Ishikawa (cell line): ENCODE data around the gene BIN1.

Source experiments
- CEBPB ChIP-seq: IDR thresholded peaks from 2 replicates; pipeline ENCODE4 v1.6.1; 2012
- CREB1 ChIP-seq: IDR thresholded peaks from 2 replicates; pipeline ENCODE4 v1.6.1; 2012; ENCODE audit warnings: low read depth
- EGR1 ChIP-seq: IDR thresholded peaks from 2 replicates; pipeline ENCODE4 v1.6.1; 2012
- EP300 ChIP-seq: IDR thresholded peaks from 2 replicates; pipeline ENCODE4 v1.6.1; 2012; ENCODE audit warnings: borderline replicate concordance
- FOXM1 ChIP-seq: IDR thresholded peaks from 2 replicates; pipeline ENCODE4 v1.6.1; 2012; ENCODE audit warnings: low read depth, borderline replicate concordance
- NFIC ChIP-seq: IDR thresholded peaks from 2 replicates; pipeline ENCODE4 v1.6.1; 2012
- RAD21 ChIP-seq: IDR thresholded peaks from 2 replicates; pipeline ENCODE4 v1.6.1; 2012; ENCODE audit warnings: low read depth
- TAF1 ChIP-seq: IDR thresholded peaks from 2 replicates; pipeline ENCODE4 v1.6.1; 2012; ENCODE audit warnings: low read depth, mild to moderate bottlenecking
- TCF12 ChIP-seq: IDR thresholded peaks from 2 replicates; pipeline ENCODE4 v1.6.1; 2012; ENCODE audit warnings: low read depth
- TEAD4 ChIP-seq: IDR thresholded peaks from 2 replicates; pipeline ENCODE4 v1.6.1; 2012
- YY1 ChIP-seq: IDR thresholded peaks from 2 replicates; pipeline ENCODE4 v1.6.1; 2012; ENCODE audit warnings: low read depth
- ZBTB7A ChIP-seq: IDR thresholded peaks from 2 replicates; pipeline ENCODE4 v1.6.1; 2012; ENCODE audit warnings: low read depth
- TF ChIP-seq, protein P1 (sequence below): IDR thresholded peaks from 2 replicates; pipeline ENCODE4 v1.6.1; 2012
- TF ChIP-seq, protein P2 (sequence below): IDR thresholded peaks from 2 replicates; pipeline ENCODE4 v1.6.1; 2012
- TF ChIP-seq, protein P3 (sequence below): IDR thresholded peaks from 2 replicates; pipeline ENCODE4 v1.6.1; 2012; ENCODE audit warnings: low read depth, mild to moderate bottlenecking

BIN1 gene

DNA sequence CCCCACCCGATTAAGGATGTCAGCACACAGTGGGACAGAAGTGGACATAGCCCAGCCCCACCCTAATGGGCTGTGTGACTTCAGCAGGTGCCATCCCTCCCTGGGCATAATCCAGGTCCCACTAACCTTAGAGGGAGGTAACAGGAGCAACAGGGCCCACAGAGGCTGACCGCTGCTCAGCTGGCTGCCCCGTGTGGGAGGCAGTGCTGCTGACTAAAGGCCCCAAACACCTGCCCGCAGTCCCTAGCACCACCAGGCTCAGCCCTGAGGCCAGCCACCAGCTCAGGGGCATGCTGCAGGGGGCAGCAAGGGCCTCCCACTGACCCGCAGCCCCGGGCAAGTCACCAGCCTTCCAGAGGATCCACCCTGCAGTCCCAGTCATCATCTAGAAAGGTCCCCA lies 14.6 kb downstream of the BIN1 start:
- TF ChIP-seq ZBTB7A: no peak
- TF ChIP-seq EGR1: no peak
- no peak for TF ChIP-seq YY1
- TF ChIP-seq NFIC: no peak
- TF ChIP-seq, protein P1, sequence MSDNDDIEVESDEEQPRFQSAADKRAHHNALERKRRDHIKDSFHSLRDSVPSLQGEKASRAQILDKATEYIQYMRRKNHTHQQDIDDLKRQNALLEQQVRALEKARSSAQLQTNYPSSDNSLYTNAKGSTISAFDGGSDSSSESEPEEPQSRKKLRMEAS: no peak
- no peak for TF ChIP-seq RAD21
- no peak for TF ChIP-seq EP300
- no peak for TF ChIP-seq TCF12
- TF ChIP-seq, protein P2, sequence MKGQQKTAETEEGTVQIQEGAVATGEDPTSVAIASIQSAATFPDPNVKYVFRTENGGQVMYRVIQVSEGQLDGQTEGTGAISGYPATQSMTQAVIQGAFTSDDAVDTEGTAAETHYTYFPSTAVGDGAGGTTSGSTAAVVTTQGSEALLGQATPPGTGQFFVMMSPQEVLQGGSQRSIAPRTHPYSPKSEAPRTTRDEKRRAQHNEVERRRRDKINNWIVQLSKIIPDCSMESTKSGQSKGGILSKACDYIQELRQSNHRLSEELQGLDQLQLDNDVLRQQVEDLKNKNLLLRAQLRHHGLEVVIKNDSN: no peak
- TF ChIP-seq, protein P3, sequence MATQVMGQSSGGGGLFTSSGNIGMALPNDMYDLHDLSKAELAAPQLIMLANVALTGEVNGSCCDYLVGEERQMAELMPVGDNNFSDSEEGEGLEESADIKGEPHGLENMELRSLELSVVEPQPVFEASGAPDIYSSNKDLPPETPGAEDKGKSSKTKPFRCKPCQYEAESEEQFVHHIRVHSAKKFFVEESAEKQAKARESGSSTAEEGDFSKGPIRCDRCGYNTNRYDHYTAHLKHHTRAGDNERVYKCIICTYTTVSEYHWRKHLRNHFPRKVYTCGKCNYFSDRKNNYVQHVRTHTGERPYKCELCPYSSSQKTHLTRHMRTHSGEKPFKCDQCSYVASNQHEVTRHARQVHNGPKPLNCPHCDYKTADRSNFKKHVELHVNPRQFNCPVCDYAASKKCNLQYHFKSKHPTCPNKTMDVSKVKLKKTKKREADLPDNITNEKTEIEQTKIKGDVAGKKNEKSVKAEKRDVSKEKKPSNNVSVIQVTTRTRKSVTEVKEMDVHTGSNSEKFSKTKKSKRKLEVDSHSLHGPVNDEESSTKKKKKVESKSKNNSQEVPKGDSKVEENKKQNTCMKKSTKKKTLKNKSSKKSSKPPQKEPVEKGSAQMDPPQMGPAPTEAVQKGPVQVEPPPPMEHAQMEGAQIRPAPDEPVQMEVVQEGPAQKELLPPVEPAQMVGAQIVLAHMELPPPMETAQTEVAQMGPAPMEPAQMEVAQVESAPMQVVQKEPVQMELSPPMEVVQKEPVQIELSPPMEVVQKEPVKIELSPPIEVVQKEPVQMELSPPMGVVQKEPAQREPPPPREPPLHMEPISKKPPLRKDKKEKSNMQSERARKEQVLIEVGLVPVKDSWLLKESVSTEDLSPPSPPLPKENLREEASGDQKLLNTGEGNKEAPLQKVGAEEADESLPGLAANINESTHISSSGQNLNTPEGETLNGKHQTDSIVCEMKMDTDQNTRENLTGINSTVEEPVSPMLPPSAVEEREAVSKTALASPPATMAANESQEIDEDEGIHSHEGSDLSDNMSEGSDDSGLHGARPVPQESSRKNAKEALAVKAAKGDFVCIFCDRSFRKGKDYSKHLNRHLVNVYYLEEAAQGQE: no peak
- TF ChIP-seq TAF1: no peak
- no peak for TF ChIP-seq TEAD4
- no peak for TF ChIP-seq CEBPB
- TF ChIP-seq FOXM1: no peak
- TF ChIP-seq CREB1: no peak

DNA sequence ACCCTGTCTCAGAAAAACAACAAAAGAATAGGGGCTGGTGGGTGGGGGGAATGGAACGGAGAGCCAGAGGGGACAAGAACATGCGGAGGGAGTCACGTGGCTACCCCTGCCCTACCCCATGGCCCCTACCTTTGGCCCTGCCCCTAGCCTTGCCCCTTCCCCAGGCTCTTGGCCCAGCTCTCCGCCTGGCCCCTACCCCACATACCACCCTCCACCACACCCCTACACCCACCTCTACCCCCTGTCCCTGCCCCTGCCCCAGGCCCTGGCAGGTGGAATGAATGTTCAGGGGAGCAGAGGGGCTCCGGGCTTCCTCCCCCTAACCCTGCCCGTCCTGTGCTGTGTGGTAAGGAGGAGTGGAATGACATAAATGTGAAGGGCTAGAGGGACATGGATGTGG lies 15.1 kb downstream of the BIN1 start:
- TF ChIP-seq, protein P2: no peak
- no peak for TF ChIP-seq CEBPB
- TF ChIP-seq RAD21: no peak
- TF ChIP-seq, protein P3: no peak

DNA sequence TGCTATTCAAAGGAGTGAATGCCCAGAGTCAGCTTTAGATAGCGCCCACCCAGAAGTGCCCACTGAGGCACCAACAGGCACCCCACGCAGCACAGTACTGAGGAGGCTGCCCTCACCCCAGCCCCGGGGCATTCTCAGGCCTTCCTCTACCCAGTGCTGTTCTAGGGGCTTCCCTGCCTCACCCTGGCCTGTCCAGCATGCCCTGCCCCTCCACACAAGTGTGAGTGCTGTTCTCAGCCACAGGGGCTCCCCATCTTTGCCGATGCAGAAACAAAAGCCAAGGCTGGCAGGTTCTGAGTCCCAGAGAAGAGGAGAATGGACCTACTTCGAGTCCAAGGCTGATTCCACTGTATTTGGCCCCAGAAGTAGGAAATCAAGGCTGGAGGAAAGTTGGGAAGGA lies 15.8 kb downstream of the BIN1 start:
- TF ChIP-seq TEAD4 (no peak), TCF12 (no peak), RAD21 (no peak), ZBTB7A (no peak), CEBPB (no peak), EGR1 (no peak), NFIC (no peak), TAF1 (no peak), EP300 (no peak), YY1 (no peak), CREB1 (no peak)
- TF ChIP-seq, protein P3: no peak

DNA sequence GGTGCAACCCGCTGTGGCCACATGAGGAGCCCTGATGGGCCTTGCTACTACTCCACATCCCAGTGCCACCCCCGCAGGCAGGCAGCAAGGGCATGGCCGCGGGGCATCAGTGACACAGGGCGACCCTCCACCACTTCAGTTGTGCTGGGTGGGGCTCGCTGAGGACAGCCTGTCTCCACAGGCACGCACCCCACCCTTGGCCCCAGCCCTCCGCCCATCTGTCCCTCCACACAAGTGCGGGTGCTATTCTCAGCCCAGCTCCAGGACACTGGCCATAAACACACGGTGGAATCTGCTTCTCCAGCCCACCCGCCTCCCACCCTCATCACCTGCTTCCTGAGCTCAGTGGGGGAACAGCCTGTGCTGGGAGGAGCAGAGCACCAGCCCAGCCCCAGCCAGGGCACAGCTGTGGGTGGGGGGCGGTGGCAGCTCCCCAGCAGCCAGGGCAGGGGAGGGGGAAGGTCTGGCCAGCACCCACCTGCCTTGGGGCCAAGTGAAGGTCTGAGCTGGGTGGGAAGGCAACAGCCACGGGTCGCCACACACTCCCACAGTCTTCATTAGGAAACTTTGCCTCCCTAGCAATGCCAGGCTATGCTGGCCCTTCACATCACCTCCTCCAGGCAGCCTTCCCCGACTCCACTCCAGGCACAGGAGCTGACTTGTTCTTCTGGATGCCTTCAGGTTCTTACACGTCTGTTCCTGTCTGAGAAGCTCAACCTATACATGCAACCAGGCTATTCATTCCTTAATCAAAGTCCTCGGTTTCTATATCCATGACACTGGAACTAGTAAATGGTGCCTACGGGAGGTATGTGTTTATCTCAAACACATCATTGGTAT lies 16.5 kb downstream of the BIN1 start:
- no peak for TF ChIP-seq TEAD4
- TF ChIP-seq ZBTB7A: no peak
- no peak for TF ChIP-seq NFIC
- TF ChIP-seq, protein P2: no peak
- TF ChIP-seq EGR1: no peak
